HCT116 (cell line): ENCODE results near the gene RASAL2. TPM values are rescaled to one million over a fixed set of nuclear protein-coding genes. Genes with fewer than 3 reads are reported as not detected.

Experiments
- ATAC-seq: fragments of 200-7000 bp; cut with Tn5 transposase; 2 replicates; pipeline ENCODE4 v1.9.1; 2020; ENCODE audit warnings: mild to moderate bottlenecking, moderate library complexity
- BruUV-seq: library from RNA; stranded (reverse); fragments of 400-500 nt; replicated peaks from 2 replicates; lab custom pipeline; 2021; lab: Mats Ljungman, UMichigan
- CTCF ChIA-PET: fragments of 300-600 bp; sonication (Branson Sonifier 250); formaldehyde crosslinking; loops from one replicate; lab custom pipeline; 2021; ENCODE audit warnings: antibody characterized with exemption; lab: Charles Lee
- POLR2A ChIA-PET: fragments of 300-600, 350-600 bp; sonication (Branson Sonifier 250); formaldehyde crosslinking; loops from one replicate; lab custom pipeline; 2021; ENCODE audit warnings: antibody characterized with exemption; lab: Charles Lee
- RAD21 ChIA-PET, 2 experiments: fragments of 300-600 bp; sonication (Branson Sonifier 250); formaldehyde crosslinking; loops; one replicate each; lab custom pipeline; 2023; ENCODE audit warnings: low total read pairs in 2 of 2; ENCODE audit not compliant: uncharacterized antibody in 2 of 2, unreplicated experiment in 2 of 2, low non-redundant PET in 1 of 2; lab: Charles Lee
- DNase-seq: peaks from one replicate; pipeline ENCODE4 v3.0.0-alpha.2; 2010; ENCODE audit warnings: low read depth, low spot score
- H2AFZ ChIP-seq: fragments of 200-600 bp; shearing (Covaris generic), sonication (generic); 2 replicates; pipeline ENCODE4 v1.6.1; 2017; ENCODE audit warnings: low read depth, mixed run types, mixed read lengths, antibody characterized with exemption, low read length; ENCODE audit not compliant: poor library complexity, severe bottlenecking
- H3K27ac ChIP-seq: 2 replicates; pipeline ENCODE4 v1.5.1; 2012; ENCODE audit warnings: low read depth, low read length
- H3K27me3 ChIP-seq: fragments of 200-600 bp; sonication (generic); 2 replicates; pipeline ENCODE4 v1.6.1; 2016; ENCODE audit warnings: mixed run types, low read length, mixed read lengths; ENCODE audit not compliant: insufficient read depth
- H3K36me3 ChIP-seq, 2 experiments: fragments of 200-500 bp in 1 of 2; fragments of 200-600 bp in 1 of 2; sonication (Bioruptor generic) in 1 of 2; sonication (generic) in 1 of 2; 2 replicates each; pipeline versions ENCODE4 v1.5.1 to v1.6.1; 2014 to 2016; ENCODE audit warnings: low read length in 2 of 2, inconsistent platforms in 1 of 2, mixed read lengths in 1 of 2, mixed run types in 1 of 2; ENCODE audit not compliant: insufficient read depth in 2 of 2, control insufficient read depth in 1 of 2
- H3K4me1 ChIP-seq, 2 experiments: fragments of 200-600 bp in 1 of 2; sonication (generic) in 1 of 2; 2 replicates each; pipeline versions ENCODE4 v1.5.1 to v1.6.1; 2012 to 2017; ENCODE audit warnings: low read length in 2 of 2, inconsistent platforms in 1 of 2, mild to moderate bottlenecking in 1 of 2, mixed read lengths in 1 of 2, mixed run types in 1 of 2, moderate library complexity in 1 of 2; ENCODE audit not compliant: insufficient read depth in 2 of 2, control insufficient read depth in 1 of 2
- H3K4me2 ChIP-seq: fragments of 200-600 bp; sonication (generic); 2 replicates; pipeline ENCODE4 v1.6.1; 2017; ENCODE audit warnings: mixed run types, low read length, mixed read lengths
- H3K4me3 ChIP-seq, 2 experiments: fragments of 200-600 bp in 1 of 2; sonication (generic) in 1 of 2; replicated peaks in 1 of 2; 2 replicates each; pipeline ENCODE4 v1.5.1; 2011 to 2016; ENCODE audit warnings: low read length in 2 of 2, control low read depth in 1 of 2, low read depth in 1 of 2, mild to moderate bottlenecking in 1 of 2, mixed read lengths in 1 of 2, mixed run types in 1 of 2
- H3K79me2 ChIP-seq: fragments of 200-600 bp; sonication (generic); 2 replicates; pipeline ENCODE4 v1.6.1; 2017; ENCODE audit warnings: mild to moderate bottlenecking, mixed run types, low read length, moderate library complexity, mixed read lengths; ENCODE audit not compliant: insufficient read depth
- H3K9ac ChIP-seq: fragments of 200-600 bp; sonication (generic); 2 replicates; pipeline ENCODE4 v1.6.1; 2016; ENCODE audit warnings: low read length, mixed read lengths
- H3K9me2 ChIP-seq: fragments of 200-600 bp; sonication (generic), shearing (Covaris generic); 2 replicates; pipeline ENCODE4 v1.6.1; 2017; ENCODE audit warnings: mixed run types, mild to moderate bottlenecking, moderate library complexity; ENCODE audit not compliant: insufficient read depth
- H3K9me3 ChIP-seq, 2 experiments: fragments of 200-500 bp in 1 of 2; fragments of 200-600 bp in 1 of 2; sonication (Bioruptor generic) in 1 of 2; sonication (generic) in 1 of 2; 2 replicates each; pipeline ENCODE4 v1.6.1; 2014 to 2017; ENCODE audit warnings: low read length in 2 of 2, mixed read lengths in 2 of 2, inconsistent platforms in 1 of 2, low read depth in 1 of 2, mild to moderate bottlenecking in 1 of 2, mixed run types in 1 of 2, moderate library complexity in 1 of 2; ENCODE audit not compliant: control insufficient read depth in 1 of 2, insufficient read depth in 1 of 2
- H4K20me1 ChIP-seq: fragments of 200-600 bp; sonication (generic), shearing (Covaris generic); 2 replicates; pipeline ENCODE4 v1.6.1; 2017; ENCODE audit warnings: mixed run types, mild to moderate bottlenecking, moderate library complexity; ENCODE audit not compliant: insufficient read depth
- CBX3 ChIP-seq: IDR thresholded peaks from 2 replicates; pipeline ENCODE4 v1.6.1; 2012; ENCODE audit warnings: low read depth
- CEBPB ChIP-seq: IDR thresholded peaks from 2 replicates; pipeline ENCODE4 v1.6.1; 2012; ENCODE audit warnings: low read depth
- EGR1 ChIP-seq: IDR thresholded peaks from 2 replicates; pipeline ENCODE4 v1.6.1; 2012; ENCODE audit warnings: low read depth
- ELF1 ChIP-seq: IDR thresholded peaks from 2 replicates; pipeline ENCODE4 v1.6.1; 2012; ENCODE audit warnings: low read depth, borderline replicate concordance
- EZH2phosphoT487 ChIP-seq: fragments of 200-600 bp; IDR thresholded peaks from 2 replicates; pipeline ENCODE4 v1.6.1; 2018; ENCODE audit warnings: antibody characterized with exemption, borderline replicate concordance
- JUND ChIP-seq: IDR thresholded peaks from 2 replicates; pipeline ENCODE4 v1.6.1; 2012
- POLR2A ChIP-seq: IDR thresholded peaks from 2 replicates; pipeline ENCODE4 v1.7.0; 2011; ENCODE audit warnings: borderline replicate concordance; ENCODE audit not compliant: insufficient read depth, insufficient read length; ENCODE audit errors: extremely low read depth
- POLR2AphosphoS5 ChIP-seq: IDR thresholded peaks from 2 replicates; pipeline ENCODE4 v1.6.1; 2011; ENCODE audit warnings: mild to moderate bottlenecking, low read depth, low read length, moderate library complexity
- RAD21 ChIP-seq: IDR thresholded peaks from 2 replicates; pipeline ENCODE4 v1.6.1; 2012; ENCODE audit warnings: low read depth, mild to moderate bottlenecking
- TCF7L2 ChIP-seq: IDR thresholded peaks from 2 replicates; pipeline ENCODE4 v1.7.0; 2011; ENCODE audit warnings: borderline replicate concordance, inconsistent platforms; ENCODE audit not compliant: insufficient read depth, insufficient read length; ENCODE audit errors: extremely low read depth
- YY1 ChIP-seq: IDR thresholded peaks from 2 replicates; pipeline ENCODE4 v1.6.1; 2011; ENCODE audit warnings: low read length, low read depth, moderate library complexity, mild to moderate bottlenecking; ENCODE audit not compliant: insufficient replicate concordance; ENCODE audit errors: extremely low read depth
- ZNF274 ChIP-seq: fragments of 200-500 bp; sonication (Bioruptor generic); IDR thresholded peaks from 2 replicates; pipeline ENCODE4 v1.6.1; 2014; ENCODE audit warnings: mild to moderate bottlenecking, low read depth, low read length, inconsistent platforms
- intact Hi-C: fragments of 100-400 bp; cut with micrococcal nuclease; formaldehyde crosslinking; loops from 2 replicates; pipeline ENCODE4 v1.10.0; 2022
- total RNA-seq: library from RNA; stranded (reverse); gene quantifications from one replicate; pipeline ENCODE4 v1.2.1, GENCODE V29; 2021; ENCODE audit not compliant: unreplicated experiment
- TF ChIP-seq, protein P1 (sequence below): IDR thresholded peaks from 2 replicates; pipeline ENCODE4 v1.6.1; 2012
- TF ChIP-seq, protein P2 (sequence below): IDR thresholded peaks from 2 replicates; pipeline ENCODE4 v1.6.1; 2012; ENCODE audit warnings: low read depth
- TF ChIP-seq, protein P3 (sequence below): IDR thresholded peaks from 2 replicates; pipeline ENCODE4 v1.6.1; 2012
- TF ChIP-seq, protein P4 (sequence below), 3 experiments: fragments of 200-600 bp in 1 of 3; sonication (generic) in 1 of 3; IDR thresholded peaks in 2 of 3; conservative IDR thresholded peaks in 1 of 3; 2 replicates each; pipeline ENCODE4 v1.5.1; 2012 to 2017; ENCODE audit warnings: low read depth in 2 of 3, low read length in 2 of 3, antibody characterized with exemption in 1 of 3, borderline replicate concordance in 1 of 3, control low read depth in 1 of 3, mild to moderate bottlenecking in 1 of 3, mixed read lengths in 1 of 3, mixed run types in 1 of 3, moderate library complexity in 1 of 3; ENCODE audit not compliant: insufficient read depth in 1 of 3

The RASAL2 gene
- total RNA-seq, 1 experiment from 2014 or later = 11.7 TPM

DNA sequence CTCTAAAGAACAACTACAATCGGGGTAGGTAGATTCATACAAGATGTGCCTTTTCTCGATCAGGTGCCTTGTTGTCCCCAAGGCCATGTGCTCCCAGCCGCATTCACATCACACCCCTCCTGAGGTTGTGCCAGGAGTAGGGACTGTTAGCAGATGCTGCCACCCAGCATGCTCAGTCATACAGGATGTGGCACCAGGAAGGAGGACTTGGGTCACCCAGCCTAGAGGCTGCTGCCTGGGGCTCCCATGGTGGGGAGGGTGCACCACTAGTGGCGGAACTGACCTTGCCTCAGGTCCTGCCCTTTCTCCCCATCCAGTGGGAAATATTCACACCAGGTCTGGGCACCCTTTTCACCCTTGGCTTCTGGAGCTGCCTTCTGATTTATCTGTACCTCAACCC is 427.3 kb downstream of the RASAL2 start:
- H3K27ac ChIP-seq = no peak overlapping the region
- TF ChIP-seq TCF7L2 (no peak), EGR1 (no peak), ELF1 (no peak), CEBPB (no peak), YY1 (no peak), POLR2A (no peak), JUND (no peak)
- TF ChIP-seq, protein P1, sequence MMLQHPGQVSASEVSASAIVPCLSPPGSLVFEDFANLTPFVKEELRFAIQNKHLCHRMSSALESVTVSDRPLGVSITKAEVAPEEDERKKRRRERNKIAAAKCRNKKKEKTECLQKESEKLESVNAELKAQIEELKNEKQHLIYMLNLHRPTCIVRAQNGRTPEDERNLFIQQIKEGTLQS = no peak
- TF ChIP-seq, all 23 proteins: peak for 0
- Histone ChIP-seq H3K27me3 (no peaks in the 10 kb centered on the region), H3K9ac (no peak overlapping the region), H3K4me1 (no peaks in the 10 kb centered on the region), H2AFZ (no peak overlapping the region), H4K20me1 (no peaks in the 10 kb centered on the region), H3K4me3 (no peak overlapping the region), H3K79me2 (no peaks in the 10 kb centered on the region), H3K36me3 (no peaks in the 10 kb centered on the region), H3K4me2 (no peak overlapping the region), H3K9me3 (no peaks in the 10 kb centered on the region), H3K9me2 (no peaks in the 10 kb centered on the region)
- DNase-seq = no peak
- no peak for ATAC-seq
- intact Hi-C loops = no loop called here
- BruUV-seq = no TSS peak
- RAD21 ChIA-PET = no interaction called here
- CTCF ChIA-PET = interaction anchor here (1.5 kb wide), 1 partner anchor 21 kb away, joined by 3 read pairs; no protein-coding TSS in a partner anchor
- POLR2A ChIA-PET = no interaction called here

DNA sequence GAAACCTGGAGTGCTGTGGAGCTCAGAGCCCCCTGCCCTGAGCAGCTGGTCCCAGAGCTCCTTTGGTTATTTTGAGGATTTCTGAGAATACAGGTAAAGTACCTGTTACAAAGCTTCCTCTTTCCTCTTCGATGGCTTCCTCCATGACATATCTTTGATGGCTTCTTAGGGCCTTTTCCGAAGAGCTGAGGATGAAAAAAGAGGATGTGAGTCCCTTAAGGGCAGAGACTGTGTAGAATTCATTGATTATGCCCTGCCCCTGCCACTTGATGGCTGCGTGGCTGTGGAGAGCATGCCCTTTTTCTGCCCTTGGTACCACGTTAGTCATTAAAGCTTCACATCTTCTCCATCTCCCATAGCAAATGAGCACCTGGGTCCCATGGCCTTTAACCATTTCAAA is 433.2 kb downstream of the RASAL2 start:
- Histone ChIP-seq H3K9me2 (no peaks in the 10 kb centered on the region), H3K27me3 (no peaks in the 10 kb centered on the region), H3K9me3 (no peaks in the 10 kb centered on the region), H3K36me3 (no peaks in the 10 kb centered on the region), H2AFZ (no peak overlapping the region), H3K4me2 (no peak overlapping the region), H3K4me1 (peaks cover 11 to 29% of the 10 kb centered on the region in 2 experiments), H4K20me1 (no peaks in the 10 kb centered on the region), H3K79me2 (no peaks in the 10 kb centered on the region), H3K9ac (no peak overlapping the region), H3K27ac (no peak overlapping the region), H3K4me3 (no peak overlapping the region)
- CTCF ChIA-PET = interaction anchor here (1.1 to 4.9 kb wide), 4 partner anchors 16 to 227 kb away, joined by 3 to 27 read pairs (median 5); no protein-coding TSS in a partner anchor
- intact Hi-C loops = no loop called here
- ATAC-seq (no peak), DNase-seq (no peak)
- BruUV-seq = no TSS peak
- POLR2A ChIA-PET = no interaction called here
- RAD21 ChIA-PET = no interaction called here
- TF ChIP-seq JUND (no peak), RAD21 (no peak), EZH2phosphoT487 (no peak), CEBPB (no peak), POLR2A (no peak), POLR2AphosphoS5 (no peak), CBX3 (no peak), ELF1 (no peak), ZNF274 (no peak)
- TF ChIP-seq, protein P2, sequence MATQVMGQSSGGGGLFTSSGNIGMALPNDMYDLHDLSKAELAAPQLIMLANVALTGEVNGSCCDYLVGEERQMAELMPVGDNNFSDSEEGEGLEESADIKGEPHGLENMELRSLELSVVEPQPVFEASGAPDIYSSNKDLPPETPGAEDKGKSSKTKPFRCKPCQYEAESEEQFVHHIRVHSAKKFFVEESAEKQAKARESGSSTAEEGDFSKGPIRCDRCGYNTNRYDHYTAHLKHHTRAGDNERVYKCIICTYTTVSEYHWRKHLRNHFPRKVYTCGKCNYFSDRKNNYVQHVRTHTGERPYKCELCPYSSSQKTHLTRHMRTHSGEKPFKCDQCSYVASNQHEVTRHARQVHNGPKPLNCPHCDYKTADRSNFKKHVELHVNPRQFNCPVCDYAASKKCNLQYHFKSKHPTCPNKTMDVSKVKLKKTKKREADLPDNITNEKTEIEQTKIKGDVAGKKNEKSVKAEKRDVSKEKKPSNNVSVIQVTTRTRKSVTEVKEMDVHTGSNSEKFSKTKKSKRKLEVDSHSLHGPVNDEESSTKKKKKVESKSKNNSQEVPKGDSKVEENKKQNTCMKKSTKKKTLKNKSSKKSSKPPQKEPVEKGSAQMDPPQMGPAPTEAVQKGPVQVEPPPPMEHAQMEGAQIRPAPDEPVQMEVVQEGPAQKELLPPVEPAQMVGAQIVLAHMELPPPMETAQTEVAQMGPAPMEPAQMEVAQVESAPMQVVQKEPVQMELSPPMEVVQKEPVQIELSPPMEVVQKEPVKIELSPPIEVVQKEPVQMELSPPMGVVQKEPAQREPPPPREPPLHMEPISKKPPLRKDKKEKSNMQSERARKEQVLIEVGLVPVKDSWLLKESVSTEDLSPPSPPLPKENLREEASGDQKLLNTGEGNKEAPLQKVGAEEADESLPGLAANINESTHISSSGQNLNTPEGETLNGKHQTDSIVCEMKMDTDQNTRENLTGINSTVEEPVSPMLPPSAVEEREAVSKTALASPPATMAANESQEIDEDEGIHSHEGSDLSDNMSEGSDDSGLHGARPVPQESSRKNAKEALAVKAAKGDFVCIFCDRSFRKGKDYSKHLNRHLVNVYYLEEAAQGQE = no peak
- TF ChIP-seq, protein P3, sequence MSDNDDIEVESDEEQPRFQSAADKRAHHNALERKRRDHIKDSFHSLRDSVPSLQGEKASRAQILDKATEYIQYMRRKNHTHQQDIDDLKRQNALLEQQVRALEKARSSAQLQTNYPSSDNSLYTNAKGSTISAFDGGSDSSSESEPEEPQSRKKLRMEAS = no peak
- TF ChIP-seq, protein P4, sequence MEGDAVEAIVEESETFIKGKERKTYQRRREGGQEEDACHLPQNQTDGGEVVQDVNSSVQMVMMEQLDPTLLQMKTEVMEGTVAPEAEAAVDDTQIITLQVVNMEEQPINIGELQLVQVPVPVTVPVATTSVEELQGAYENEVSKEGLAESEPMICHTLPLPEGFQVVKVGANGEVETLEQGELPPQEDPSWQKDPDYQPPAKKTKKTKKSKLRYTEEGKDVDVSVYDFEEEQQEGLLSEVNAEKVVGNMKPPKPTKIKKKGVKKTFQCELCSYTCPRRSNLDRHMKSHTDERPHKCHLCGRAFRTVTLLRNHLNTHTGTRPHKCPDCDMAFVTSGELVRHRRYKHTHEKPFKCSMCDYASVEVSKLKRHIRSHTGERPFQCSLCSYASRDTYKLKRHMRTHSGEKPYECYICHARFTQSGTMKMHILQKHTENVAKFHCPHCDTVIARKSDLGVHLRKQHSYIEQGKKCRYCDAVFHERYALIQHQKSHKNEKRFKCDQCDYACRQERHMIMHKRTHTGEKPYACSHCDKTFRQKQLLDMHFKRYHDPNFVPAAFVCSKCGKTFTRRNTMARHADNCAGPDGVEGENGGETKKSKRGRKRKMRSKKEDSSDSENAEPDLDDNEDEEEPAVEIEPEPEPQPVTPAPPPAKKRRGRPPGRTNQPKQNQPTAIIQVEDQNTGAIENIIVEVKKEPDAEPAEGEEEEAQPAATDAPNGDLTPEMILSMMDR (IDR thresholded peaks at IDR 0.05 in 2 of 3, conservative IDR thresholded peaks at IDR 0.05 in 1 of 3; ENCODE audit: borderline replicate concordance in 1 of 3, insufficient read depth in 1 of 3, low read depth in 2 of 3, low read length in 2 of 3) = no peak
